GM21529 (cell line): ENCODE results near the gene TCF7L2.

Experiments used
- ATAC-seq: cut with Tn5 transposase; IDR thresholded peaks from one replicate; pipeline ENCODE4 v1.9.1; 2021; ENCODE audit not compliant: unreplicated experiment

The TCF7L2 gene

GRCh38 chr10:112991888-112992491, 41.9 kb downstream of the TCF7L2 start:
- no peak for ATAC-seq

GRCh38 chr10:112996462-112996861, 46.4 kb downstream of the TCF7L2 start:
- ATAC-seq, result no peak

GRCh38 chr10:112999102-112999501, 49.1 kb downstream of the TCF7L2 start:
- ATAC-seq, result no peak

- no peak for ATAC-seq
Observed at GRCh38 chr10:113000442-113000841, 50.4 kb downstream of the TCF7L2 start.

- ATAC-seq, result no peak
Observed at GRCh38 chr10:113000876-113001598, 51.0 kb downstream of the TCF7L2 start.

- no peak for ATAC-seq
Observed at GRCh38 chr10:113001599-113002448, 51.8 kb downstream of the TCF7L2 start.

- ATAC-seq, result no peak
Observed at GRCh38 chr10:113002449-113002777, 52.4 kb downstream of the TCF7L2 start.

- no peak for ATAC-seq
Observed at GRCh38 chr10:113003052-113003451, 53.0 kb downstream of the TCF7L2 start.

GRCh38 chr10:113004069-113004618, 54.1 kb downstream of the TCF7L2 start:
- ATAC-seq, result no peak

GRCh38 chr10:113005380-113005779, 55.3 kb downstream of the TCF7L2 start:
- ATAC-seq, result no peak

GRCh38 chr10:113006656-113007342, 56.8 kb downstream of the TCF7L2 start:
- no peak for ATAC-seq

GRCh38 chr10:113007343-113007771, 57.3 kb downstream of the TCF7L2 start:
- no peak for ATAC-seq

GRCh38 chr10:113007821-113008220, 57.8 kb downstream of the TCF7L2 start:
- no peak for ATAC-seq

- ATAC-seq, result no peak
Observed at GRCh38 chr10:113011592-113012374, 61.7 kb downstream of the TCF7L2 start.

GRCh38 chr10:113015201-113015600, 65.2 kb downstream of the TCF7L2 start:
- ATAC-seq, result no peak

- no peak for ATAC-seq
Observed at GRCh38 chr10:113017376-113017775, 67.3 kb downstream of the TCF7L2 start.

- no peak for ATAC-seq
Observed at GRCh38 chr10:113018034-113018433, 68.0 kb downstream of the TCF7L2 start.

- ATAC-seq, result no peak
Observed at GRCh38 chr10:113019096-113019495, 69.0 kb downstream of the TCF7L2 start.

- no peak for ATAC-seq
Observed at GRCh38 chr10:113019692-113020474, 69.8 kb downstream of the TCF7L2 start.

GRCh38 chr10:113020475-113020753, 70.4 kb downstream of the TCF7L2 start:
- ATAC-seq, result no peak
